Panc1 (cell line): ENCODE data around the gene PRKD2.

Experiments
- POLR2AphosphoS5 ChIP-seq: IDR thresholded peaks from 2 replicates; pipeline ENCODE4 v1.6.1; 2012; ENCODE audit warnings: mild to moderate bottlenecking, low read depth, low read length, moderate library complexity
- TF ChIP-seq, protein P1 (sequence below): fragments of 450-650 bp; IDR thresholded peaks from 2 replicates; pipeline ENCODE4 v1.5.1; 2017; ENCODE audit warnings: mild to moderate bottlenecking

GRCh38 chr19:46637224-46637623 lies 79.7 kb downstream of the PRKD2 start:
- TF ChIP-seq, protein P1, sequence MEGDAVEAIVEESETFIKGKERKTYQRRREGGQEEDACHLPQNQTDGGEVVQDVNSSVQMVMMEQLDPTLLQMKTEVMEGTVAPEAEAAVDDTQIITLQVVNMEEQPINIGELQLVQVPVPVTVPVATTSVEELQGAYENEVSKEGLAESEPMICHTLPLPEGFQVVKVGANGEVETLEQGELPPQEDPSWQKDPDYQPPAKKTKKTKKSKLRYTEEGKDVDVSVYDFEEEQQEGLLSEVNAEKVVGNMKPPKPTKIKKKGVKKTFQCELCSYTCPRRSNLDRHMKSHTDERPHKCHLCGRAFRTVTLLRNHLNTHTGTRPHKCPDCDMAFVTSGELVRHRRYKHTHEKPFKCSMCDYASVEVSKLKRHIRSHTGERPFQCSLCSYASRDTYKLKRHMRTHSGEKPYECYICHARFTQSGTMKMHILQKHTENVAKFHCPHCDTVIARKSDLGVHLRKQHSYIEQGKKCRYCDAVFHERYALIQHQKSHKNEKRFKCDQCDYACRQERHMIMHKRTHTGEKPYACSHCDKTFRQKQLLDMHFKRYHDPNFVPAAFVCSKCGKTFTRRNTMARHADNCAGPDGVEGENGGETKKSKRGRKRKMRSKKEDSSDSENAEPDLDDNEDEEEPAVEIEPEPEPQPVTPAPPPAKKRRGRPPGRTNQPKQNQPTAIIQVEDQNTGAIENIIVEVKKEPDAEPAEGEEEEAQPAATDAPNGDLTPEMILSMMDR: no peak
- no peak for TF ChIP-seq POLR2AphosphoS5
